ENCODE results near the gene ABI3BP.

GRCh38 chr3:100748967-100749366 is 244.3 kb downstream of the ABI3BP start:
- TF ChIP-seq POLR2A (IDR thresholded peaks at IDR 0.05; ENCODE audit: low read length) (no peak), GATA1 (IDR thresholded peaks at IDR 0.05; ENCODE audit: low read depth, low read length) (no peak)
